Measurements from ENCODE around the gene SLC5A10.
"Not testable (repeated sequence)": the region's sequence is repeated elsewhere in the genome, so short reads cannot be mapped to it uniquely, and the experiment has no call there.

Gene SLC5A10

GRCh38 chr17:18920911-18921441, 31.0 kb upstream of the SLC5A10 start:
- Histone ChIP-seq H4K20me1 (ENCODE audit: insufficient read depth) (no peaks in the 10 kb centered on the region), H3K4me2 (peak overlapping the region; percentile 66), H3K4me3 (IDR thresholded peaks at IDR 0.05; ENCODE audit: insufficient read depth, low read depth, low read length) (no peak overlapping the region), H3K4me1 (ENCODE audit: low read depth, poor library complexity, severe bottlenecking) (peaks cover 56% of the 10 kb centered on the region), H3K27ac (peak overlapping the region; percentile 95), H3K9ac (peak overlapping the region; percentile 78; the same call in 1 of the 2 replicates), H2AFZ (ENCODE audit: low read depth) (no peak overlapping the region), H3K79me2 (ENCODE audit: insufficient read depth, low read depth) (peaks cover 9% of the 10 kb centered on the region; the same call in 1 of the 2 replicates), H3K27me3 (ENCODE audit: insufficient read depth, low read depth) (no peaks in the 10 kb centered on the region), H3K36me3 (ENCODE audit: insufficient read depth) (no peaks in the 10 kb centered on the region)
- TF ChIP-seq, protein P1, sequence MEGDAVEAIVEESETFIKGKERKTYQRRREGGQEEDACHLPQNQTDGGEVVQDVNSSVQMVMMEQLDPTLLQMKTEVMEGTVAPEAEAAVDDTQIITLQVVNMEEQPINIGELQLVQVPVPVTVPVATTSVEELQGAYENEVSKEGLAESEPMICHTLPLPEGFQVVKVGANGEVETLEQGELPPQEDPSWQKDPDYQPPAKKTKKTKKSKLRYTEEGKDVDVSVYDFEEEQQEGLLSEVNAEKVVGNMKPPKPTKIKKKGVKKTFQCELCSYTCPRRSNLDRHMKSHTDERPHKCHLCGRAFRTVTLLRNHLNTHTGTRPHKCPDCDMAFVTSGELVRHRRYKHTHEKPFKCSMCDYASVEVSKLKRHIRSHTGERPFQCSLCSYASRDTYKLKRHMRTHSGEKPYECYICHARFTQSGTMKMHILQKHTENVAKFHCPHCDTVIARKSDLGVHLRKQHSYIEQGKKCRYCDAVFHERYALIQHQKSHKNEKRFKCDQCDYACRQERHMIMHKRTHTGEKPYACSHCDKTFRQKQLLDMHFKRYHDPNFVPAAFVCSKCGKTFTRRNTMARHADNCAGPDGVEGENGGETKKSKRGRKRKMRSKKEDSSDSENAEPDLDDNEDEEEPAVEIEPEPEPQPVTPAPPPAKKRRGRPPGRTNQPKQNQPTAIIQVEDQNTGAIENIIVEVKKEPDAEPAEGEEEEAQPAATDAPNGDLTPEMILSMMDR (conservative IDR thresholded peaks at IDR 0.05; ENCODE audit: low read depth, low read length) = no peak

- TF ChIP-seq, protein P1 (conservative IDR thresholded peaks at IDR 0.05; ENCODE audit: low read depth, low read length) = no peak
- Histone ChIP-seq H3K27ac (peak overlapping the region; percentile 95), H3K9ac (peak overlapping the region; percentile 78), H3K27me3 (ENCODE audit: insufficient read depth, low read depth) (no peaks in the 10 kb centered on the region), H3K4me3 (IDR thresholded peaks at IDR 0.05; ENCODE audit: insufficient read depth, low read depth, low read length) (no peak overlapping the region), H4K20me1 (ENCODE audit: insufficient read depth) (no peaks in the 10 kb centered on the region), H2AFZ (ENCODE audit: low read depth) (no peak overlapping the region), H3K4me2 (peak overlapping the region; percentile 66), H3K4me1 (ENCODE audit: low read depth, poor library complexity, severe bottlenecking) (peaks cover 56% of the 10 kb centered on the region), H3K79me2 (ENCODE audit: insufficient read depth, low read depth) (peaks cover 9% of the 10 kb centered on the region; the same call in 1 of the 2 replicates), H3K36me3 (ENCODE audit: insufficient read depth) (no peaks in the 10 kb centered on the region)
Measured at GRCh38 chr17:18921485-18921884, 30.5 kb upstream of the SLC5A10 start.

DNA sequence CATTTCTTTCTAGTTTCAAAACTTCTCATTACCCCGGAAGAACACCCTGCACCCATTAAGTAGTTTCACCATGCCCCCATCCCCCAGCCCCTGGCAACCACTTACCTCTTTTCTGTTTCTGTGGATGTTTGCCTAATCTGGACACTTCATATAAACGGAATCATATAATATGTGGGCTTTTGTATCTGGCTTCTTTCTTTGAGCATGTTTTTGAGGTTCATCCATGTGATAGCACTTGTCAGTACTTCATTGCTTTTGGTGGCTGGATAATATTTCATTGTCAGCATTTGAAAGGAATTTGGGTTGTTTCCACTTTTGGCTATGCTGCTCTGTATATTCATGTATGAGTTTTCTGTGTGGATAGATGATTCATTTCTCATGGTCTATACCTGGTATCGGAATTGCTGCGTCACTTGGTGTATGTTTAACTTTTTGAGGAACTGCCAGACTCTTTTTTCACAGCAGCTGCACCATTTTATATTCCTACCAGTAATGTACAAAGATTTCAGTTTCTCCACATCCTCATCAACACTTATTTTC, 30.0 kb upstream of the SLC5A10 start:
- Histone ChIP-seq H3K9ac (peak overlapping the region; percentile 78), H4K20me1 (ENCODE audit: insufficient read depth) (no peaks in the 10 kb centered on the region), H3K4me1 (ENCODE audit: low read depth, poor library complexity, severe bottlenecking) (peaks cover 56% of the 10 kb centered on the region), H3K4me3 (IDR thresholded peaks at IDR 0.05; ENCODE audit: insufficient read depth, low read depth, low read length) (no peak overlapping the region), H3K79me2 (ENCODE audit: insufficient read depth, low read depth) (peaks cover 9% of the 10 kb centered on the region; the same call in 1 of the 2 replicates), H3K4me2 (peak overlapping the region; percentile 66), H3K27ac (peak overlapping the region; percentile 95), H3K36me3 (ENCODE audit: insufficient read depth) (no peaks in the 10 kb centered on the region), H3K27me3 (ENCODE audit: insufficient read depth, low read depth) (no peaks in the 10 kb centered on the region), H2AFZ (ENCODE audit: low read depth) (no peak overlapping the region)
- TF ChIP-seq, protein P1 (conservative IDR thresholded peaks at IDR 0.05; ENCODE audit: low read depth, low read length) = no peak

DNA sequence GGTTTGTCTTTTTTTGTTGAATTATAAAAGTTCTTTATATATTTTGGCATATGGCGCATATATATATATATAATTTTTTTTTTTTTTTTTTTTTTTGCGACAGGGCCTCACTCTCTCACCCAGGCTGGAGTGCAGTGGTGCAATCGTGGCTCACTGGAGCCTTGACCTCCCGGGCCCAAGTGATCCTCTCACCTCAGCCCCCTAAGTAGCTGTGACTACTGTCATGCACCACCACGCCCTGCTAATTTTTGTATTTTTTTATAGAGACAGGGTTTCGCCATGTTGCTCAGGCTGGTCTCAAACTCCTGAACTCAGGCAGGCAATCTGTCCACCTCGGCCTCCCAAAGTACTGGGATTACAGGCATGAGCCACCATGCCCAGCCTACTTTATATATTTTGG, 29.4 kb upstream of the SLC5A10 start:
- peaks cover 56% of the 10 kb centered on the region for H3K4me1 ChIP-seq (ENCODE audit: low read depth, poor library complexity, severe bottlenecking)
- peak overlapping the region; percentile 78 for H3K9ac ChIP-seq
- not testable (repeated sequence) for H3K27me3 ChIP-seq (ENCODE audit: insufficient read depth, low read depth); H3K79me2 ChIP-seq (ENCODE audit: insufficient read depth, low read depth); H2AFZ ChIP-seq (ENCODE audit: low read depth); H3K36me3 ChIP-seq (ENCODE audit: insufficient read depth); H3K4me3 ChIP-seq (IDR thresholded peaks at IDR 0.05; ENCODE audit: insufficient read depth, low read depth, low read length); H4K20me1 ChIP-seq (ENCODE audit: insufficient read depth)
- H3K4me2 ChIP-seq = peak overlapping the region; percentile 66
- H3K27ac ChIP-seq = peak overlapping the region; percentile 95

DNA sequence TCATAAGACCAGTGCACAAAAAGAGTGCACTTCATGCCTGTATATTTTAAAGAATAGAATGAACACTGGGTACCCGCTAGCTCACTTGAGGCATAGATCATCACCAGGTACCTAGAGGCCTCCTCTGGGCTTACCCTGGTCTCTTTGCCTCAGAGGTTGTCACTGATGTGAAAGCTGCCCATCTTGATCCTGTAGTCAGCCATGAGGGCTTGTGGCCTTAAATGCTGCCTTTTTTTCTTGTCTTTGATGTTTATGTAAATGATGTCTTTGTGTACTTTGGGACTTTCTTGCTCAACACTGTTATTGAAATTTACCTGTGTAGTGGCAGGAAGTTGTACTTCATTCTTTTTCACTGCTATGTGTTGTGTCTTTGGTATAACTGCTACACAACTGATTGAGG, 26.8 kb upstream of the SLC5A10 start:
- H3K4me2 ChIP-seq = no peak overlapping the region
- no peak overlapping the region for H3K9ac ChIP-seq
- H3K4me1 ChIP-seq (ENCODE audit: low read depth, poor library complexity, severe bottlenecking) = peaks cover 39% of the 10 kb centered on the region
- H4K20me1 ChIP-seq (ENCODE audit: insufficient read depth) = no peaks in the 10 kb centered on the region
- no peak overlapping the region for H3K27ac ChIP-seq
- H3K36me3 ChIP-seq (ENCODE audit: insufficient read depth) = no peaks in the 10 kb centered on the region
- TF ChIP-seq, protein P1 (conservative IDR thresholded peaks at IDR 0.05; ENCODE audit: low read depth, low read length) = no peak
- no peak overlapping the region for H2AFZ ChIP-seq (ENCODE audit: low read depth)
- H3K27me3 ChIP-seq (ENCODE audit: insufficient read depth, low read depth) = no peaks in the 10 kb centered on the region
- H3K4me3 ChIP-seq (IDR thresholded peaks at IDR 0.05; ENCODE audit: insufficient read depth, low read depth, low read length) = no peak overlapping the region
- peaks cover 9% of the 10 kb centered on the region; the same call in 1 of the 2 replicates for H3K79me2 ChIP-seq (ENCODE audit: insufficient read depth, low read depth)

All from KMS-11 (cell line).